ENCODE measurements around the gene NXPE1.
A peak's percentile ranks its signal among the peaks of the same experiment; 100 is the strongest.

The NXPE1 gene

DNA sequence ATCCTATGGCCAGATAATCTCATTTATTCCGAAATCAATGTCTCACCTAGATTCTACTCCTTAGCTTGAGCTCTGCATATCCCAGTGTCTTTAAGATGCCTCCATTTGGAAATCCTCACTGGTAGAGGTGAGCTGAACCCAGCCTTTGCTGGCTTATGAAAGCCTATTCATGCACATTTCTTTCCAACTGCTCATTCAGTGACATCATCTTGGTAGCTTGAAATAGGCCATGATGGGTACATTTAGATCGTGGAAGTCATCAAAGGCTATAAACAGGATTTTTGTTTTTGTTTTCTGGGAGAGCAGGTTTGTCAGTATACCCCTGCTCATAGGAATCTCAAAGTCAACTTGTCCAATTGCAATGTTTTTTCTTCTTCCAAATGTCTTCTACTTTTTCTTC is 6.0 kb downstream of the NXPE1 start:
- no peak overlapping the region for H3K27ac ChIP-seq
- TF ChIP-seq, protein P1, sequence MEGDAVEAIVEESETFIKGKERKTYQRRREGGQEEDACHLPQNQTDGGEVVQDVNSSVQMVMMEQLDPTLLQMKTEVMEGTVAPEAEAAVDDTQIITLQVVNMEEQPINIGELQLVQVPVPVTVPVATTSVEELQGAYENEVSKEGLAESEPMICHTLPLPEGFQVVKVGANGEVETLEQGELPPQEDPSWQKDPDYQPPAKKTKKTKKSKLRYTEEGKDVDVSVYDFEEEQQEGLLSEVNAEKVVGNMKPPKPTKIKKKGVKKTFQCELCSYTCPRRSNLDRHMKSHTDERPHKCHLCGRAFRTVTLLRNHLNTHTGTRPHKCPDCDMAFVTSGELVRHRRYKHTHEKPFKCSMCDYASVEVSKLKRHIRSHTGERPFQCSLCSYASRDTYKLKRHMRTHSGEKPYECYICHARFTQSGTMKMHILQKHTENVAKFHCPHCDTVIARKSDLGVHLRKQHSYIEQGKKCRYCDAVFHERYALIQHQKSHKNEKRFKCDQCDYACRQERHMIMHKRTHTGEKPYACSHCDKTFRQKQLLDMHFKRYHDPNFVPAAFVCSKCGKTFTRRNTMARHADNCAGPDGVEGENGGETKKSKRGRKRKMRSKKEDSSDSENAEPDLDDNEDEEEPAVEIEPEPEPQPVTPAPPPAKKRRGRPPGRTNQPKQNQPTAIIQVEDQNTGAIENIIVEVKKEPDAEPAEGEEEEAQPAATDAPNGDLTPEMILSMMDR (conservative IDR thresholded peaks at IDR 0.05): no peak

DNA sequence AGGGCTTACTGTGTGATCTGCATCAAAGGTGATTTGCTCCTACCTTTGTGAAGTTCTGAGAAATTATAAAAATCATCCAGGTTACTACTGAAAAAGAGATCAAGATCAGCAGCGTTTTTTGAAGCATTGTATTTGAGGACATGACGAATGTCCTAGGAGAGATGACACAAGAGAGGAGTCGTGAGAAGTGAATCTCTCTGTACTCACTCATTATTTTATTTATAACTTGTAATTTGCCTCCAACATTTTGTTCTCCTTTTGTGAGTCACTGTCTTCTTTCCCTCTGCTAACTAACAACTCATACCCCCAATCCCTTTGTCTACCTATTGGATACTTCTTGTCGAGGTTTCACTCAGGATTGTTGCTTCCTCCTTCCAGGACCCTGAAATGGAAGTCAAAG is 8.6 kb downstream of the NXPE1 start:
- TF ChIP-seq, protein P1 (conservative IDR thresholded peaks at IDR 0.05): no peak
- no peak overlapping the region for H3K27ac ChIP-seq

DNA sequence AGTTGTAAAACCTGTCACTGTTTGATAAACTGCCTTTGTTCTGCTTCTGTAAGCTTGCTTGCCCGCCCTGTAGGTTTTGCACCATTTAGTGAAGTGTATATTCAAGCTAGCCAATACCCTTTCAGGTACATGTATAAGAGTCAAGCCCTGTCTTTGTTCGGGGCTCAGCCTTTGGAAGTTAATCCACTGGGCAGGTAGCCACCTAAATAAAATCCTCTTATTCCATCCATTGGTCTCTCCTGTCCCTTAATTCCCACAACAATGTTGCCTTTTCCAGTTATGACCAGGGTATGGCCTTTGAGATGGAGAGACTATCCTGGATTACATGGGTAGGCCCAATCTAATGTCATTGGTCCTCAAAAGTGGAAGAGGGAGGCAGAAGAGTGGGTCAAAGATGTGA is 34.0 kb downstream of the NXPE1 start:
- TF ChIP-seq, protein P1 (conservative IDR thresholded peaks at IDR 0.05): no peak
- no peak overlapping the region for H3K27ac ChIP-seq

DNA sequence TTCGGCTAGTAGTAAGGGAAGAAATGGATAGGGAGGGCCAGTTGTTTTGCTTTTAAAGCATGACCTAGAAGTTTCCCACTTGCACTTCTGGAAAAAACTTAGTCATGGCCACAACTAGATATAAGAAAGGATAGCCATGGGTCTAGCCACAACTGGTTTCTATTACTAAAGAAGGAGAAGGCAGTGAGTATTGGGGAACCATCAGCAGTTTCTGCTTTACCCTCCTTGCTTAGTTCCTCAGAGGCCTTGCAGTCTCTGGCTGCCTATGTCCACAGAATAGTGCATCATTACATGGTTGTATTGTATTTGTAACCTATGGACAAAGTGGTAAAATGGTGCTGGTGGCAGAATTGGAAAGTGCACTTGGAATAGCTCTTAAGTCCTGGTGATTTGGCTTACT is 35.6 kb downstream of the NXPE1 start:
- TF ChIP-seq, protein P1 (conservative IDR thresholded peaks at IDR 0.05): no peak
- H3K27ac ChIP-seq: no peak overlapping the region

DNA sequence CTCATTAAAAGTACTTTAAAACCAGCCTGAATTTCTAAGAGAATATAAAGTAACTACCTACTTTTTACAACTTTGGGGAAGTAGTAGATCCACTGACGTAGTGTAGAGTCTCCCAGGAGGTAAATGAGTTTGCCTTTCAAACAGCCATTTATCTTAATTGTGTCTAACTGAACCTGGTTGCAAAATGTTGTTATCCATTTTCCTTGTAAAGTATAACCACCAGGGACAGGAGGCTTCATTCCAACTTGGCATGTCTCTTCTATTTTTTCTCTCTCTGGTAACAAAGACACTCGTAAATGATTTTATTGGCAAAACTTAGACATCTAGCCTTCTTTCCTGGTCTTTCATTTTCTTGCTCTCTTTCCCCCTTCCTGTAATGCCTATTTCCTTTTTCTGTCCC is 36.9 kb downstream of the NXPE1 start:
- TF ChIP-seq, protein P1 (conservative IDR thresholded peaks at IDR 0.05): no peak
- peak overlapping the region; percentile 42 for H3K27ac ChIP-seq

DNA sequence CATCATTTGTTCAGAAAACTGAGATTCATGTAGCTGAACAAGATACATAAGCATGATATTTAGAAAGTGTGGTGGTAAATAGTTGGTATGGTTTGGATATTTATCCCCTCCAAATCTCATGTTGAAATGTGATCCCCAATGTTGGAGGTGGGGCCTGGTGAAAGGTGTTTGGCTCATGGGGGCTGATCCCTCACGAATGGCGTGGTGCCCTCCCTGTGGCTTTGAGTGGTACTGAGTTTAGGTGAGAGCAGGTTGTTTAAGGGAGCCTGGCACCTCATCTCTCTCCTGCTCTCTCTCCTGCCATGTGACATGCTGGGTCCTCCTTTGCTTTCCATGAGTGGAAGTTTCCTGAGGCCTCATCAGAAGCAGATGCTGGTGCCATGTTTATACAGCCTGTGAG is 48.1 kb downstream of the NXPE1 start:
- TF ChIP-seq, protein P1 (conservative IDR thresholded peaks at IDR 0.05): no peak
- H3K27ac ChIP-seq: no peak overlapping the region

DNA sequence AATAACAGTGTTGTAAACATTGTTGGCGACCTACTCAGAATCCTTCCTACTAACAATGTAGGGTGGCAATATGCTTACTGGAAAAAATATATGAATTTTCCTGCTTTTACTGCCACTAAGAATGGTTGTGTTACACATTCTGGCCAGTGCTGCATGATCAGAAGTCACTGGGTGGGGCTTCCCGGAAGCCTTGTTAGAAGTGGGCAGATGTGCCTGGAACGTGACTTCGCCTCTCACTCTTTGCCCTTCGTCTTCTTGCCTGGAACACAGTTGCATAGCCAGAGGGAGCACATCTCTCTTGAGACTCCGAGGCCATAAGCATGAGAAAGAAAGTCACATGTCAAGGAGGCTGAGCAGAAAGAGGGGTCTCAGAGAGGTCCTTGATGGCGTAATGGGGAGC is 48.6 kb downstream of the NXPE1 start:
- TF ChIP-seq, protein P1 (conservative IDR thresholded peaks at IDR 0.05): no peak
- H3K27ac ChIP-seq: no peak overlapping the region

DNA sequence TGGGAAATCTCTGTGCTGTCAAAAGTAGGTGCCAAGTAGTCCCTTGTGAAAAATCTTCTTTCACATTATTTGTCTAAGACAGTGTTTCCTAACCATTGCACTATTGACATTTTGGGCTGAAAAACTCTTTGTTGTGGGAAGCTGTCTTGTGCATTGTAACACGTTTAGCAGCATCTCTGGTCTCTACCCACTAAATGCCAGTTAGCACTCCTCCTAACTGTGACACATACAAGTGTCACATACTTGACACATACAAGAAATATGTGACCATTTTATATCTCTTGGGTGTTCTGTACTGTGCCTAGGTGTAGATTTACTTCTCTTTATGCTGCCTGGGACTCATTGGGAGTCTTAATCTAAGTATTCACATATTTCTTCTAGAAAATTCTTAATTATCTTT is 57.8 kb downstream of the NXPE1 start:
- TF ChIP-seq, protein P1 (conservative IDR thresholded peaks at IDR 0.05): no peak
- no peak overlapping the region for H3K27ac ChIP-seq

Data from VCaP (cell line).